ENCODE results near the gene BMPR1B. TPM values are rescaled to one million over a fixed set of nuclear protein-coding genes. Genes with fewer than 3 reads are reported as not detected.

BMPR1B gene
- total and polyA plus RNA-seq, 5 donors from 2014 or later, result 0.31 to 0.72 TPM; not detected in 3

GRCh38 chr4:94941706-94942105, 184.0 kb downstream of the BMPR1B start:
- Mint-ChIP-seq H3K4me3 (no peak overlapping the region), H3K9me3 (peaks cover 0 to 7% (median 0%) of the 10 kb centered on the region in 7 donors), H3K36me3 (no peaks in the 10 kb centered on the region), H3K4me1 (no peaks in the 10 kb centered on the region), H3K27me3 (peaks cover 9% of the 10 kb centered on the region), H3K27ac (no peak overlapping the region)
- H3K27ac ChIP-seq (ENCODE audit: insufficient read depth, low read length, poor library complexity, severe bottlenecking), result no peak overlapping the region
- H3K27me3 ChIP-seq (ENCODE audit: control insufficient read depth, insufficient read depth, low read length), result no peaks in the 10 kb centered on the region
- ATAC-seq (ENCODE audit: low read depth in 2 of 2), result no peak
- no peak overlapping the region for H3K4me3 ChIP-seq (ENCODE audit: low read depth, low read length)
- no peaks in the 10 kb centered on the region for H3K9me3 ChIP-seq (ENCODE audit: control insufficient read depth in 2 of 2, low read length in 2 of 2)
- no peaks in the 10 kb centered on the region for H3K4me1 ChIP-seq (ENCODE audit: control insufficient read depth, insufficient read depth, low read length, poor library complexity, severe bottlenecking)
- H3K36me3 ChIP-seq (ENCODE audit: control insufficient read depth, insufficient read depth, low read length), result no peaks in the 10 kb centered on the region
- DNase-seq, result no peak

GRCh38 chr4:94944726-94945125, 187.0 kb downstream of the BMPR1B start:
- Histone ChIP-seq H3K27me3 (ENCODE audit: control insufficient read depth, insufficient read depth, low read length) (no peaks in the 10 kb centered on the region), H3K4me1 (ENCODE audit: control insufficient read depth, insufficient read depth, low read length, poor library complexity, severe bottlenecking) (no peaks in the 10 kb centered on the region), H3K27ac (ENCODE audit: insufficient read depth, low read length, poor library complexity, severe bottlenecking) (no peak overlapping the region), H3K4me3 (ENCODE audit: low read depth, low read length) (no peak overlapping the region), H3K9me3 (ENCODE audit: control insufficient read depth in 2 of 2, low read length in 2 of 2) (no peaks in the 10 kb centered on the region), H3K36me3 (ENCODE audit: control insufficient read depth, insufficient read depth, low read length) (no peaks in the 10 kb centered on the region)
- DNase-seq, result no peak
- H3K9me3 Mint-ChIP-seq, result no peaks in the 10 kb centered on the region
- H3K4me3 Mint-ChIP-seq, result no peak overlapping the region
- H3K4me1 Mint-ChIP-seq, result no peaks in the 10 kb centered on the region
- H3K27me3 Mint-ChIP-seq, result no peaks in the 10 kb centered on the region
- H3K27ac Mint-ChIP-seq, result no peak overlapping the region
- H3K36me3 Mint-ChIP-seq, result no peaks in the 10 kb centered on the region
- ATAC-seq (ENCODE audit: low read depth in 2 of 2), result no peak

- Histone ChIP-seq H3K27me3 (ENCODE audit: control insufficient read depth, insufficient read depth, low read length) (no peaks in the 10 kb centered on the region), H3K4me1 (ENCODE audit: control insufficient read depth, insufficient read depth, low read length, poor library complexity, severe bottlenecking) (no peaks in the 10 kb centered on the region), H3K4me3 (ENCODE audit: low read depth, low read length) (no peak overlapping the region), H3K36me3 (ENCODE audit: control insufficient read depth, insufficient read depth, low read length) (no peaks in the 10 kb centered on the region), H3K27ac (ENCODE audit: insufficient read depth, low read length, poor library complexity, severe bottlenecking) (no peak overlapping the region), H3K9me3 (ENCODE audit: control insufficient read depth in 2 of 2, low read length in 2 of 2) (no peaks in the 10 kb centered on the region)
- H3K9me3 Mint-ChIP-seq, result peaks cover 0 to 4% (median 2%) of the 10 kb centered on the region in 7 donors
- H3K4me1 Mint-ChIP-seq, result no peaks in the 10 kb centered on the region
- ATAC-seq (ENCODE audit: low read depth in 2 of 2) (no peak), DNase-seq (no peak)
- H3K27ac Mint-ChIP-seq, result no peak overlapping the region
- no peak overlapping the region for H3K4me3 Mint-ChIP-seq
- H3K27me3 Mint-ChIP-seq, result no peaks in the 10 kb centered on the region
- no peaks in the 10 kb centered on the region for H3K36me3 Mint-ChIP-seq
Measured at GRCh38 chr4:94947681-94948108, 189.9 kb downstream of the BMPR1B start.

- H3K36me3 Mint-ChIP-seq, result no peaks in the 10 kb centered on the region
- H3K4me1 Mint-ChIP-seq, result no peaks in the 10 kb centered on the region
- no peaks in the 10 kb centered on the region for H3K27me3 Mint-ChIP-seq
- ATAC-seq (ENCODE audit: low read depth in 2 of 2), result no peak
- no peaks in the 10 kb centered on the region for H3K4me1 ChIP-seq (ENCODE audit: control insufficient read depth, insufficient read depth, low read length, poor library complexity, severe bottlenecking)
- no peaks in the 10 kb centered on the region for H3K9me3 ChIP-seq (ENCODE audit: control insufficient read depth in 2 of 2, low read length in 2 of 2)
- H3K27ac ChIP-seq (ENCODE audit: insufficient read depth, low read length, poor library complexity, severe bottlenecking), result no peak overlapping the region
- no peak overlapping the region for H3K27ac Mint-ChIP-seq
- H3K4me3 Mint-ChIP-seq, result no peak overlapping the region
- peaks cover 0 to 5% (median 2%) of the 10 kb centered on the region in 7 donors for H3K9me3 Mint-ChIP-seq
- no peak for DNase-seq
- H3K27me3 ChIP-seq (ENCODE audit: control insufficient read depth, insufficient read depth, low read length), result peaks cover 2% of the 10 kb centered on the region
- H3K4me3 ChIP-seq (ENCODE audit: low read depth, low read length), result no peak overlapping the region
- H3K36me3 ChIP-seq (ENCODE audit: control insufficient read depth, insufficient read depth, low read length), result no peaks in the 10 kb centered on the region
Measured at GRCh38 chr4:94954251-94954650, 196.5 kb downstream of the BMPR1B start.

GRCh38 chr4:94957030-94957429, 199.3 kb downstream of the BMPR1B start:
- Histone ChIP-seq H3K27me3 (ENCODE audit: control insufficient read depth, insufficient read depth, low read length) (peaks cover 2% of the 10 kb centered on the region), H3K4me1 (ENCODE audit: control insufficient read depth, insufficient read depth, low read length, poor library complexity, severe bottlenecking) (no peaks in the 10 kb centered on the region), H3K36me3 (ENCODE audit: control insufficient read depth, insufficient read depth, low read length) (no peaks in the 10 kb centered on the region), H3K4me3 (ENCODE audit: low read depth, low read length) (no peak overlapping the region), H3K9me3 (ENCODE audit: control insufficient read depth in 2 of 2, low read length in 2 of 2) (no peaks in the 10 kb centered on the region), H3K27ac (ENCODE audit: insufficient read depth, low read length, poor library complexity, severe bottlenecking) (no peak overlapping the region)
- Mint-ChIP-seq H3K9me3 (peaks cover 0 to 5% (median 0%) of the 10 kb centered on the region in 7 donors), H3K4me3 (no peak overlapping the region), H3K4me1 (no peaks in the 10 kb centered on the region), H3K27me3 (no peaks in the 10 kb centered on the region), H3K27ac (no peak overlapping the region), H3K36me3 (no peaks in the 10 kb centered on the region)
- DNase-seq (no peak), ATAC-seq (ENCODE audit: low read depth in 2 of 2) (no peak)

- Histone ChIP-seq H3K4me1 (ENCODE audit: control insufficient read depth, insufficient read depth, low read length, poor library complexity, severe bottlenecking) (no peaks in the 10 kb centered on the region), H3K4me3 (ENCODE audit: low read depth, low read length) (no peak overlapping the region), H3K9me3 (ENCODE audit: control insufficient read depth in 2 of 2, low read length in 2 of 2) (no peaks in the 10 kb centered on the region), H3K36me3 (ENCODE audit: control insufficient read depth, insufficient read depth, low read length) (no peaks in the 10 kb centered on the region), H3K27me3 (ENCODE audit: control insufficient read depth, insufficient read depth, low read length) (peaks cover 2% of the 10 kb centered on the region), H3K27ac (ENCODE audit: insufficient read depth, low read length, poor library complexity, severe bottlenecking) (no peak overlapping the region)
- H3K9me3 Mint-ChIP-seq, result peaks cover 0 to 5% (median 1%) of the 10 kb centered on the region in 7 donors
- H3K27me3 Mint-ChIP-seq, result peaks cover 4% of the 10 kb centered on the region
- H3K4me1 Mint-ChIP-seq, result no peaks in the 10 kb centered on the region
- no peak overlapping the region for H3K27ac Mint-ChIP-seq
- H3K4me3 Mint-ChIP-seq, result no peak overlapping the region
- no peak for DNase-seq
- no peaks in the 10 kb centered on the region for H3K36me3 Mint-ChIP-seq
- ATAC-seq (ENCODE audit: low read depth in 2 of 2), result no peak
Measured at GRCh38 chr4:94959307-94959706, 201.6 kb downstream of the BMPR1B start.

GRCh38 chr4:94960708-94961107, 203.0 kb downstream of the BMPR1B start:
- ATAC-seq (ENCODE audit: low read depth in 2 of 2) (no peak), DNase-seq (no peak)
- Mint-ChIP-seq H3K27me3 (peaks cover 4% of the 10 kb centered on the region), H3K27ac (no peak overlapping the region), H3K9me3 (peaks cover 0 to 5% (median 1%) of the 10 kb centered on the region in 7 donors), H3K36me3 (no peaks in the 10 kb centered on the region), H3K4me1 (no peaks in the 10 kb centered on the region), H3K4me3 (no peak overlapping the region)
- no peak overlapping the region for H3K4me3 ChIP-seq (ENCODE audit: low read depth, low read length)
- H3K36me3 ChIP-seq (ENCODE audit: control insufficient read depth, insufficient read depth, low read length), result no peaks in the 10 kb centered on the region
- H3K9me3 ChIP-seq (ENCODE audit: control insufficient read depth in 2 of 2, low read length in 2 of 2), result no peaks in the 10 kb centered on the region
- H3K4me1 ChIP-seq (ENCODE audit: control insufficient read depth, insufficient read depth, low read length, poor library complexity, severe bottlenecking), result no peaks in the 10 kb centered on the region
- no peaks in the 10 kb centered on the region for H3K27me3 ChIP-seq (ENCODE audit: control insufficient read depth, insufficient read depth, low read length)
- no peak overlapping the region for H3K27ac ChIP-seq (ENCODE audit: insufficient read depth, low read length, poor library complexity, severe bottlenecking)

- Mint-ChIP-seq H3K36me3 (no peaks in the 10 kb centered on the region), H3K4me3 (no peak overlapping the region), H3K9me3 (peaks cover 0 to 5% (median 1%) of the 10 kb centered on the region in 7 donors), H3K27me3 (peaks cover 4% of the 10 kb centered on the region), H3K27ac (no peak overlapping the region), H3K4me1 (no peaks in the 10 kb centered on the region)
- no peaks in the 10 kb centered on the region for H3K36me3 ChIP-seq (ENCODE audit: control insufficient read depth, insufficient read depth, low read length)
- no peak for DNase-seq
- H3K4me1 ChIP-seq (ENCODE audit: control insufficient read depth, insufficient read depth, low read length, poor library complexity, severe bottlenecking), result no peaks in the 10 kb centered on the region
- no peaks in the 10 kb centered on the region for H3K9me3 ChIP-seq (ENCODE audit: control insufficient read depth in 2 of 2, low read length in 2 of 2)
- no peak for ATAC-seq (ENCODE audit: low read depth in 2 of 2)
- no peak overlapping the region for H3K4me3 ChIP-seq (ENCODE audit: low read depth, low read length)
- no peaks in the 10 kb centered on the region for H3K27me3 ChIP-seq (ENCODE audit: control insufficient read depth, insufficient read depth, low read length)
- H3K27ac ChIP-seq (ENCODE audit: insufficient read depth, low read length, poor library complexity, severe bottlenecking), result no peak overlapping the region
Measured at GRCh38 chr4:94961420-94961819, 203.7 kb downstream of the BMPR1B start.

Data from CD4-positive, CD25-positive, alpha-beta regulatory T cell (primary cell).